GM19438 (cell line): ENCODE measurements around the gene TM4SF18.
"Not testable (repeated sequence)": the region's sequence is repeated elsewhere in the genome, so short reads cannot be mapped to it uniquely, and the experiment has no call there.

Source experiments
- ATAC-seq: cut with Tn5 transposase; IDR thresholded peaks from one replicate; pipeline ENCODE4 v1.9.1; 2021; ENCODE audit warnings: low read depth; ENCODE audit not compliant: unreplicated experiment

Gene TM4SF18, protein sequence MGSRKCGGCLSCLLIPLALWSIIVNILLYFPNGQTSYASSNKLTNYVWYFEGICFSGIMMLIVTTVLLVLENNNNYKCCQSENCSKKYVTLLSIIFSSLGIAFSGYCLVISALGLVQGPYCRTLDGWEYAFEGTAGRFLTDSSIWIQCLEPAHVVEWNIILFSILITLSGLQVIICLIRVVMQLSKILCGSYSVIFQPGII

DNA sequence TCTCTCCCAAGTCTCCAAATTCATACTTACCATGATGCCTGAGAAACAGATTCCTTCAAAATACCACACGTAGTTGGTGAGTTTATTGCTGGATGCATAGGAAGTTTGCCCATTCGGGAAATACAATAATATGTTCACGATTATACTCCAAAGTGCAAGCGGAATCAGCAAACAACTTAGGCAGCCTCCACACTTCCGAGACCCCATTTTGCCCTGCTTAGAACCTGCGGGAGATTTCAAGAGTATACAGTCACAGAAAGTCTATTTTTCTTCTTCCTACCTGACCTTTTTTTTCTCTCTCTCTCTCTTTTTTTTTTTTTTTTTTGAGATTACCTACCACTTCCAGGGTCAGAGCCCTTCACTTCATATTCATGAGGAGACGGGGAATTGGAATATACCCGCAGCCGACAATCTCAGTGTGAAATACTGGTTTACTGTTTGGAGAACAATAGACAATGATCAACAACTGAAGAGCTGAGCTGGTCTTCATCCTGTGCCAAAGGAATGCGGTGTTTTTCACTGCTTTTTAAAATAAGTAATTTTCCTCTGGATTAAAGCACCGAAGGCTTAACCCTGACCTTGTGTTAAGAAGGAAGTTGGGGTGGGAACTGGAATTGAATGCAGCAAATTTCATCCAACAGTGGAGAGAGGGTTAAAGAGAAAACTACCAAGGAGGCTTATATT is at the start of gene TM4SF18:
TSS of gene TM4SF18 (minus strand) at position 461 of the 684 bp plus-strand sequence. CDS start at position 207, 254 bp downstream.
- no peak for ATAC-seq

GRCh38 chr3:149382518-149382917 is 49.1 kb upstream of the TM4SF18 start:
- ATAC-seq = no peak

DNA sequence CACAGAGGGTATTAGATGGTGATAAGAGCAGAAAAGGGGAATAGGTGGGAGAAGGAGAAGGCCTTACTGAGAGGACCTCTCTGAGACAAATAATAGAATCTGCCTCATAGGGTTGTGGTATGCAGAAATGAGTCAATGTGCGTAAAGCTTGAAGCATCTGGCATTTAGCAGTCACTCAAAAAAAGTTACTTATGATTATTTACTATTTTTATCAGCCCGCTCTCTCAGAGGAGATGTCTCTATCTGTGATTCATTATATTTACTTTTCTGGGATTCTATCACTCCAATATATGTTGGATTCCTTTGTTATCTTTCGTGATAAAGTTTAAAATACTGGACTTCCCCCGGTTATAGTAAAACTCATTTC is 48.6 kb upstream of the TM4SF18 start:
- no peak for ATAC-seq

DNA sequence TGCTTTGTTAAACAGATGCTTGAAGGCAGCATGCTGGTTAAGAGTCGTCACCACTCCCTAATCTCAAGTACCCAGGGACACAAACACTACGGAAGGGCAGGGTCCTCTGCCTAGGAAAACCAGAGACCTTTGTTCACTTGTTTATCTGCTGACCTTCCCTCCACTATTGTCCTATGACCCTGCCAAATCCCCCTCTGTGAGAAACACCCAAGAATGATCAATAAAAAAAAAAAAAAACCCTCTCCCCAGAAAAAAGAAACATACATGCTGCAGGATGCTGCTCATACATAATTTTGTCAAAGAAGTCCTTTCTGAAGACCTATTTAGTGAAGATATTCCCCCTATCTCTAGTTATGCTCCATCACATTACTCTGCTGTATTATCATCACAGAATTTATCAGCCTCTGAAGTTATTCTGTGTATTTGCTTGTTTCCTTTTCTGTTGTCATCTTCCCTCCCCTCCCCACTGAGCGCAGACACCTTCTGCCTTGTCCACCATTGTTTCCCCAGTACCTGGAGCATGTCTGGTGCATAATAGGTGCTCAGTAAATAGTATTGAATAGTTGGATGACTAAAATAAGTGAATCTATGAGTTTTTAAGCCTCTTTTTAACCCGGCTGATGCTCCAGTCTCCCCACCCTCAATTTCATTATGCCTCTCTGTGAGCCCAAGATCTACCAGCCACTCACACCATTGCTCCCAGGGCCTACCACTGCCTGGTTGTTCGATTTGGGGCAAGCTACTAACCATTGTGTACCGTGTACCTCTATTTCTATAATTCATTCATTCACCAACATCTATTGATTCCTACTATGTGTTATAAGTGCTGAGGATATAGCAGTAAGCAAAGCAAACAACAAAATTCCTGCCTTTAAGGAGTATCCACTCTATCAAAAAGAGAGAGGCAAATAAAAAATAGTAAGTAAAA is 48.0 kb upstream of the TM4SF18 start:
- ATAC-seq = no peak

- not testable (repeated sequence) for ATAC-seq
Measured at GRCh38 chr3:149380220-149380619, 46.8 kb upstream of the TM4SF18 start.

DNA sequence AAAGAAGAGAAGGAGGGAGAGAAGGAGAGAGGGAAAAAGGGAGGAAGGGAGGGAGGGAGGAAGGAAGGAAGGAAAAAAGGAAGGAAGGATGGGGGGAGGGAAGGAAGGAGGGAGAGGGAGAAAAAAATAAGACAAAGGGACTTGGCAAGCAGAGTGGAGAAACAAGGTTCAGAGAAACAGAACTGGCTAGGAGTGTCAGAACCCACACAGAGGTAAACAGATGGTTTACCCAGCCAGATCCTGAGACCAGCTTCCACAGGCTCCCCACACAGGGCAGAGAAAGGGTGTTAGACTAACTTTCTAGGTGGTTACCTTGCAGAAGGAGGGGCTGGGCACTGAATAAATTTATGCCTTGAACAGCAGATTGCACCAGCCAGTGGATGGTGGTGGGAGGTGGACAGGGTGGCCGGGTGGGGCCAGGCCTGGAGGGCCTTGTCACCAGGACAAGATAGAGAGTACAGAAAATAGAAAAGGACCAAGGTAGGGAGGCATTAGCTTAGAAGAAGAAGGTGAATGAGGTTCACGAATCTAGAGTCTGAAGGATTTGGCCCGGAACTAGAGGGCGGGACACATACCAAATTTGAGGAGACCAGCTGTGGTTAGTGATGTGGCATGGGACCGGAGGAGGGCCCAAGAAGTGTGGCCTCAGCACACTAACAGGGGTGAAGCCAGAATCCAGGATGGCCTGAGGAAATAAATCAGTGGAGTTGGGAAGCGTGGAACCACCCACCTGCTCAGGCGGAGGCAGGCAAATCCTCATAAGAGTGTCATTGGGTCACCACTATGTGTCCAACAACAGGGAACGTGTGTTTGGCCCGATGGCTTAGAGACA is 45.3 kb upstream of the TM4SF18 start:
- ATAC-seq = no peak

DNA sequence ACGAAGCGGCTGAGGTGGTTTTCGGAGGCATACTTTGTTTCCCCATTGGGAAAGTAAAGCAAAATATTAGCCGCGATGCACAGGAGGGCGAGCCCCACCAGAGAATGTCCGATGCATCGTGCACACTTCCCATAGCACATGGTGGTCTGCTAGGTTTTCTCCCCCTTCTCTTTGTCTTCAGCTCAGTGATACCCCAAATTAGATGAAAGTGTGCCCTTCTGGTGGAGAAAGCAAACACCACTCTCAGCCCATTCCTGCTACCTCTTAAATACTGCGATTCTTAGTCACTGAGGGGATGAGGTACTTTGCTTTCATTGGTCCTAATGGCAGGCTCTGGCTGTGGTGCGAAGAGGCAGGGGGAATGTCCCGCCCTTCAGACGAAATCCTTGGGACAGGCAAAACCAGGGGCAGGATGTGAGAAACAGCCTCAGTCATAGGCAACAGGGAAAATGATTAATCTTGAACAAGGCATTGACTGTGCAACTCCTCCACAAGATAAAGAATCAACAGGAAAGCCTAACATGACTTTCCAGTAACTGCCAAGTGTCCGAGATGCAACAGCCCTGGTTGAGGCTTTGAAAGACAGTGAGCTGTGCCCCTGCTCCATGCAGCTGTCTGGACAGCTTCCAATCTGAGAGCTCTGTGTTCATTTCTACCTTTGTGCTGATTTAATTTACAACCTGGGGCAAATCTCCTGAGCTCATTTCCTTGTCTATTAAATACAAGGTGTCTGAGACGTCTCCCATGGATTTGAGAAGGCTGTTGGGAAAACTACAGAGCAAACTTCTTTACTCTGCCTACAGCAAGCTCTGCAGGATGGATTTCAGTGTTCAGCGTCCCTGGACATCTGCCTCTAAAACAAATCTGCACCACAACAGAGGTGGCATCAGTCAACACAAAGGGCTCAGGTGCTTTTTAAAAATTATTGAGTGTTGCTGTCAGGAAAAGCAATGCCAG is 44.2 kb upstream of the TM4SF18 start, which contains the start of gene TM4SF1:
TSS of gene TM4SF1 (minus strand) at position 242 of the 957 bp plus-strand sequence. CDS start at position 140, 102 bp downstream.
- ATAC-seq = no peak

- no peak for ATAC-seq
Measured at GRCh38 chr3:149376718-149377407, 43.4 kb upstream of the TM4SF18 start.

- ATAC-seq = no peak
Measured at GRCh38 chr3:149375501-149376196, 42.2 kb upstream of the TM4SF18 start.

DNA sequence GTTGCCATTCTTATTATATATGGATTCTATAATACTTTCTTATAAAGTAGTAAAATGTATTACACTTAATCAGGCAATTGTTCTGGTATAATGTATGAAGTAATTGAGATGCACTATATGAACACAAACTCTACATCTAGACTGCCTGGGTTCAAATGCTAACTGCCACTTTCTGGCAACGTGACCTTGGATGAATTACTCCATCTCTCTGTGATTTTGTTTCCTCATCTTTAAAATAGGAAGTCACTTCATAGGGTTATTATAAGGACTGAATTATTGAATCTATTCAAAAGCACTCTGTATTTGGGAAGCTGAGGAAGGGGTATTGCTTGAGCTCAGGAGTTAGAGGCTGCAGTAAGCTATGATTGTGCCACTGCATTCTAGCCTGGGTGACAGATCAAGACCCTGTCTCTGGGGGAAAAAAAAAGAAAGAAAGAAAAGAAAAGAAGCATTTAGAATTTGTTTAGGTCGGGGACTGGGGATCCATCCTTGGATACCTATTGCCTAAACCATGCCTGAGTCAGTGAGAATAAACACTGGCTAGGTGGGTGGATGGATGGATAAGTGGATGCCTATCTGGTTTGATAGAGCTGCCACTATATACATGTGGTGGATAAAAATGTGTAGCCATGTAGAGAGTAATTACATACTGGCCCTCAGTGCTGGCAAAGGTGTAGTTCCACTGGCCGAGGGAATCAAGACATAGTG is 41.5 kb upstream of the TM4SF18 start:
- ATAC-seq = no peak

- ATAC-seq = no peak
Measured at GRCh38 chr3:149374391-149374790, 41.0 kb upstream of the TM4SF18 start.

DNA sequence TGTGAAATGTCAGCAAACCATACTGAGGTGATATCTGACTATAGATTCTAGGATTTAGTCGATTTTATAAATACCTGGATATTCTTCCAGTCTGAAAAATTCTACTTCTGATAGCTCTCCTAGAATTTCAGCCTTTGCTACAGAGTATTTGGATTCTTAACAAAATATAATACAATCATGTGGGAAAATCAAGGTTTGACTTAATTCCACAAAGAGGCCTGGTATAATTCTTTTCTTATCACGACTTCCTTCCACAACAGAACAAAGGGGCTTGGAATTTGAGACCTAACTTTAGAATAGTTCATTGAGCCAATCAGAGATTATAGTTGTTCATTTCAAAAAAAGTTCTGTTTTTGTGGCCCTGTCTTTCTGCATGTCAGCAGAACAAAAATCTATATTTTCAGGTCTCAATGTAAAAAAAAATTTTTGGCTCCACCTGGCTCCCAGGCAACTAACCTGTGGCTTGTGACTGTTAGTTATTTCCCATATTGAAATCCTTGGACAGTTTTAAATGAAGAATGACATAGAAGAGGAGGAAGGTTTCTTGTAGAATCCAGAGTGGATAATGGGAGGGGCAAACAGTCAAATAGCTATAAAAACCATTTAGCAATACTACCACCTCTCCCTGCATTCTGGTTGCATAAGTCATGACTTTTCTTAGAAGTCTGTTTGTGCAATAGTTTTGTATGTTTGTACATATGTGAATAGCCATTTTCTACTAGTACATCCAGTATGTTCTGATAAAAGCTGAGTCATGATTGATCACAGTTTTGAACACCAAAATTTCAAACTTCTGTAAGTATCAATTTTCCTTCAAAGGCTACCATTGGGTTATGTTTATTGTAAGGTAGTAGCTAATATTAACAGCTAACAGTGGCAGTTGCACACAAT is 40.0 kb upstream of the TM4SF18 start:
- no peak for ATAC-seq

GRCh38 chr3:149371723-149372114 is 38.3 kb upstream of the TM4SF18 start:
- no peak for ATAC-seq

GRCh38 chr3:149371001-149371722 is 37.7 kb upstream of the TM4SF18 start:
- ATAC-seq = no peak

GRCh38 chr3:149369991-149370866 is 36.8 kb upstream of the TM4SF18 start:
- ATAC-seq = no peak
